ENCODE data around the gene RHOBTB3. TPM values are rescaled to one million over a fixed set of nuclear protein-coding genes. Genes with fewer than 3 reads are reported as not detected.
A peak's percentile ranks its signal among the peaks of the same experiment; 100 is the strongest.

Gene RHOBTB3
- total RNA-seq, 1 donor from 2014 or later, result 66.9 TPM

DNA sequence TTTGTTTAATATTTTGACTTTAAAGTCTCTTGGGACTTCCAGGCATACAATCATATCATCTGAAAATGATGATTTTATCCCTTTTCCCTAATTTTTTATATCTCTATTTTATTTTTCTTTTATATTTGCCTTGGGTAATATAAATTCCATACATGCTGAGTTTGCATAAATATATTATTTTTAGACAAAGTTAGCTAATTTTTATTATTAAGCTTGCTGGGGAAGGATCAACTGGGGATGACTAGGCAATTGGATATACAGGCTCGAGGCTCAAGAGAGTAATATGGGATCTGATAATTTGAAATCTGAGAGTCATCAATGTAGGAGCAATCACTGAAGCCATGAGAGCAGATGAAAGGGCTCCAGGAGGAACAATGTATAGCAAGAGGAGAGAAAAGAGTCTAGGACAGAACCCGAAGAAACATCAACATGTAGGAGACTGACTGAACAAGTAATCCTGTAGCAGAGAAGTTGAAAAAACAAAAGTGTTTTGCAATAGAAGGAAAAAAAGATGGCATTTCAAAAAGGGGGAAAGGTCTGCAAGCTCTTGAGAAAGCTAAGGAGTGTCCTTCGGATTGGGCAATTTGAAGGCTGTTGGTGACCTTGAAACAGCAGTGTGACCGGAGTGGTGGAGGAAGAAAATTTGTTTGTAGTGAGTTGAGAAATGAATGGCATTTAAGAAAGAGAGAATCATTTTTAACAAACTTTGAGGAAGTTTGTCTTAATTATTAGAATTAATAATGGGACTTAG lies 17.0 kb upstream of the RHOBTB3 start:
- no peak for DNase-seq (ENCODE audit: low read depth, low spot score)

DNA sequence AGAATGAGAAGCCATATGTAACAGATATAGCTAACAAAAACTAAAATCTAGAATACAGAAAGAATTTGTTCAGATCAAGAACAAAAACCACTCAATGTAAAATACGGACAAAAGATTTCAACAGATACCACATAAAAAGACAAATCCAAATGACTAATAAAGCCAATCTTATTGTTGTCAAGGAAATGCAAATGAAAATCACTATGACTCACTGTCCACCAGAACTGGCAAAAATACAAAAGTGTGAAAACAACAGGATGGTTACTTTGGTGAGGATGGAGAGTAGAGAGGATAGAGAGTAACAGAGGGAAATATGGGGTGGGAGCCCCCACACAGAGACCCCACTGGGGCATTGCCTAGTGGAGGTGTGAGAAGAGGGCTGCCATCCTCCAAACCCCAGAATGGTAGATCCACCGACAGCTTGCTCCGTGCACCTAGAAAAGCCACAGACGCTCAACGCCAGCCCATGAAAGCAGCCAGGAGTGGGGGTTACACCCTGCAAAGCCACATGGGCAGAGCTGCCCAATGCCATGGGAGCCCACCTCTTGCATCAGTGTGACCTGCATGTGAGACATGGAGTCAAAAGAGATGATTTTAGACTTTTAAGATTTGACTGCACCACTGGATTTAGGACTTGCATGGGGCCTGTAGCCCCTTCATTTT lies 15.2 kb upstream of the RHOBTB3 start:
- DNase-seq (ENCODE audit: low read depth, low spot score), result peak; percentile 57

DNA sequence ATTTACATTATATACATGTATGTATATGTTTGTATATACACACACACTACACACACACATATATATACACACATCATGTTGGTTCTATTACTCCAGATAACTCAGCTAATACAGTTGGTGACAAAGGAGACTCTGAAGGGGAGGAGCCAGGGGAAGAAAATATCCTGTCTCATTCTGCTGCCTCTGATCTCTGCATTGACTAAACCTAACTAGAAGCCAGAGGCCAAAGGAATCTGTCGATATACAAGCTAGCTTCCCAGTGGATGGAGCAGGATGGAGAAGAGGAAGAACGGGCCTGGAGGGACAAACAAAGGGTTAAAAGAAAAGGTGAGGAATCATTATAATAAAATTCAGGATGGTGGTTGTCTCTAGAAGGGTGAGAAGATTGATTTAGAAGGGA lies 13.7 kb upstream of the RHOBTB3 start:
- DNase-seq (ENCODE audit: low read depth, low spot score), result no peak

DNA sequence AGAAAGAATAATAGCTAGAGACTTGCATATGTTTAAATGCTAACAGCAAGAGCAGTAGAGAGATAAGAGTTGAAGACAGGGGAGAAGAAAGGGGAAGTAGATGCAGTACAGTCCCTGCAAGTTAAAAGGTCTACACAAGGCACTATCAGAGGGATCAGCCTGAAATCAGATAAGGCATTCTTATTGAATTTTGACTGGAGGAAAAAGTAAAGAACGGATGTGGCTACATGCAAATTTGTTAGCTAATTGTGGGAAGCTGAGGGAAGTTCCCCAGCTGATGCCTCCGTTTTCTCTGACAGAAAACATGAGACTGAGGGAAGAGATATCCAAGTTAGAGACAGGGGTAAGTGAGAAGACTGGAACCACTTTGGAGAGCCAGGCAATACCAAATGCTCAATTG lies 12.9 kb upstream of the RHOBTB3 start:
- no peak for DNase-seq (ENCODE audit: low read depth, low spot score)

DNA sequence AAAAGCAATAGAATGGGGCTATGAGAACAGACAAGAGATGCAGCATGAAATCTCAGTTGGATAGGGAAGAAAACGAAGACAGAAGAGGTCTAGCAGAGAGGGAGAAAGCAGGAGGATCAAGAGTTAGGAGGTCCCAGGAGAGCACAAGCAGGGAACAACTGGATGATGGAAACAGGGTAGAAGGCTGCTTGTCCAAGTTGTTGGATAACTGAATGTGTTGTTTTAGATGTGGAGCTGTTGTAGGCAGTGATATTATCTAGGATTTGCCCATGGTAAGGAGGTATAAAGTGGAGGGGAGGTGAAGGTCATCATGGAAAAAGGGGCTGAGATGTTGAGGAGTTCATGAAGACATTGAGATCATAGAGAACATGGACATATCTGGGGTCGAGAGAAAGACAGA lies 12.4 kb upstream of the RHOBTB3 start:
- DNase-seq (ENCODE audit: low read depth, low spot score), result no peak

DNA sequence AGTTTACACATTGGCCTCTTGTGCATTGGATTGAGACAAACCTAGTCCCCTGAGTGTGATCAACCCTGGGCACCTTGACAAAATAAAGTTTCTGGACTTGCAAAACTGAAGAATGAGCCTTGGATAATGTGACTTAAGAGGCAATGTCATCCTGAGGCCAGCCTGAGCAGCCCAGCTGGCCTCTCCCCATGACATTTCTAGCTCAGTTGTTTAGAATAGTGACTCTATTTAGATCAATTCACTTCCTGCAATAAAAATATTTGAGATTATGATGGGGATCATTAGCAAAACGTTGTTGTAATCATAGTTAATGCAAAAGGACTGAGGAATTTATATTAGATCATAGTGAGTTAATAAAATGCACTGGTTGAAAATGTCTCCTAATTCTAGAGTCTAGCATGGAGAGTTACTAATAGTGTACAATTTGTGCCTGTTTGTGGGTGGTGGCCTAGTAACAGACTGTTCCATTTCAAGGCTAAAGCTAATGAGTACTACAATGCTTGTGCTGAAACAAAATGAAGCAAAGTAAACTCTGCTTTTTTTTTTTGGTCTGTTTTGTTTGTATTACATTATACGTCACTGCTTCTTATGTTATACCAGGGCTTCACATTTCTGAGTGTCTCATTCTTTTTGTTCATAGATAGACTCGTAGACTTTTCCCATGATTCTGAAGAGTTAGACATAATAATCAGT lies 10.9 kb upstream of the RHOBTB3 start:
- no peak for DNase-seq (ENCODE audit: low read depth, low spot score)

DNA sequence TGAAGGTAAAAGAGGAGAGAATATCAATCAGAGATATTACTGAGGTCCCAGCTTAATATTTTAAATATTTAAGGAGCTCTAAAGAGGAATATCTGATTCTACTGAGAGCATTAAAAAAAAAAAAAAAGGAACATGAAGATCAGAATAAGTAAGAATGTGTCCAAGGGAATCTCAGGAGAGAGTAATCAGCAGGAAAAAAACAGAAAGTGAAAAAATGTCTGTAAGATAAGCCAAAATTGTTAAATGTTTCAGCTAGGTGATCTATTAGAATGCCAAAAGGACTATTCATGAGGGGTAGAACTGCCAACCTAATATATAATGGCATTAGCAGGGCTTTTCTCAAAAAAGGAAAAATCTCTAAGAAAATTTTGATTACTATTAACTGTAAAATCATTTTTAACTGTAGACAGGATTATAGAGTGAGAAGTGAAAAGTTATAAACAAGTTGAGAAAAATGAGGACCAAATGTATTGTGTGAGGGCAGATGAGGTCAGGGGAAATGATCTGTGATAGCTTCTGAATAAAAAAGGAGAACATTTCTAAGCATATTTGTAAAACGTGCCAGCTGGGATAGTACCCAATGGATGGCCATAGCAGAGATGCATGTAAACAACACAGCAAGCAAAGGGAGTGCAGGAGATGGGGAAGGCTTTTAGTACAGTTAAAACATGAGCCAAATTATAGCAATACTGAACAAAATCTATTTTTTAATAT lies 9.4 kb upstream of the RHOBTB3 start:
- DNase-seq (ENCODE audit: low read depth, low spot score), result no peak

DNA sequence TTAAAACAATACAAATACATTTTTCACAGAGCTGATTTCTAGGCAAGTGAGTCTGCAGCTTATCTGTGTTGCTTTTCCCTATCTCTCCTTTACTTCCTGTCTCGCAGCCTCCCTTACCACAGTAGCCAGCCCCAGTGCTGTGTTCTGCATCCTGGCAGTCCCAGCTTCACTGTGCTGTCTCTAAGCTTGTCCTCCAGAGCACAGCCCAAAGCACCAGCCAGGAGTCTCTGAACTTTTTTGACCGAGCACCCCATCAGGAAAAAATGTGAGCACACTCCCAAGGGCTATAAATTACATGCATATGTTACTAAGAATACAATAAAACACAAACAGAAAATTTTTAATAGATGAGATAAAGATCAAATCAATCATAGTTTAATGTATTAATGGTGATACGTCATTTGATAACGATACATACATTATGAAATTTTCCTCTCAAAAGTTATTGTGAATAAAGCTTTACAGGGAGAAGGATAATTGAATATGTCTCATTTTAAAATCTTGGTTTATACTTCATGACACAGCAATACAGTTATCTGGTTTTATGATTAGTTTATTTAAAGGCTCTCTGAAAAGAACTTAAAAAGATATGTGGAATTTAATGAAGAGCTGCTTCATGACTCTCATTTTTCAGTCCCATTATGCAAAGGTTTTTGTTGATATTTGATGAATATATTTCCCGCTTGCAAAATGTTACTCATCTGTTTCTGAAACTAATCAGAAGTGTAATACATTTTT lies 7.3 kb upstream of the RHOBTB3 start:
- no peak for DNase-seq (ENCODE audit: low read depth, low spot score)

DNA sequence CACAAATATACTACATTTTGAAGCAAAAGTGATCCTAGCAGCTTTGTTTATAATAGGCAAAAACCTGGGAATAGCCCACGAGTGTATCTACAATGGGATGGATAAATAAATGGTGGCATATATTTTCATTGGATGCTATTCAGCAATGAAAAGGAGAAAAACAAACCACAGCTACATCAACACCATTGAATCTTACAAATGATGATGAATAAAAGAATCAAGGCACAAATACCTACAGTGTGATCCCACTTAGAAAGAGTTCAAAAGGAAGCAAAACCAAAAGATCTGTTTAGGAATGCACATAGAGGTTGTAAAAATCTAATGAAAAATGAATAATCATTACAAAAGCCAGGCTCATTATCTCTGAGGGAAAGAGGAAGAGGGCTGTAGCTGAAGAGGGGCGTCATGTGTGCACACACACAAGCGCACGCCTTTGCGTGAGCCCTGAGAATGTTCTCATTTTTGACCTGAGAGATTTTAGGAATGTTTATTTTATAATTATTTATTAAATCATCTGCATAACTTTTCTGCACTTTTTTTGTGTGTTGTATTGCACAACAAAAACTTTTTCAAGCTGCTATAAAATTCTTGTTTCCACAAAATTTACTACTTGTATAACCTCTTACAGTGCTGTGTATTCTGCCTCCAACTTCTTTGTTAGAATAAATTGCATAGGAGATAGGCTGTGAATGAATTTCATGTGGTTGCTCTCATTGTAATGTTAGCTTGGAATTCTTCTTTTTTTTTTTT lies 5.9 kb upstream of the RHOBTB3 start:
- no peak for DNase-seq (ENCODE audit: low read depth, low spot score)

DNA sequence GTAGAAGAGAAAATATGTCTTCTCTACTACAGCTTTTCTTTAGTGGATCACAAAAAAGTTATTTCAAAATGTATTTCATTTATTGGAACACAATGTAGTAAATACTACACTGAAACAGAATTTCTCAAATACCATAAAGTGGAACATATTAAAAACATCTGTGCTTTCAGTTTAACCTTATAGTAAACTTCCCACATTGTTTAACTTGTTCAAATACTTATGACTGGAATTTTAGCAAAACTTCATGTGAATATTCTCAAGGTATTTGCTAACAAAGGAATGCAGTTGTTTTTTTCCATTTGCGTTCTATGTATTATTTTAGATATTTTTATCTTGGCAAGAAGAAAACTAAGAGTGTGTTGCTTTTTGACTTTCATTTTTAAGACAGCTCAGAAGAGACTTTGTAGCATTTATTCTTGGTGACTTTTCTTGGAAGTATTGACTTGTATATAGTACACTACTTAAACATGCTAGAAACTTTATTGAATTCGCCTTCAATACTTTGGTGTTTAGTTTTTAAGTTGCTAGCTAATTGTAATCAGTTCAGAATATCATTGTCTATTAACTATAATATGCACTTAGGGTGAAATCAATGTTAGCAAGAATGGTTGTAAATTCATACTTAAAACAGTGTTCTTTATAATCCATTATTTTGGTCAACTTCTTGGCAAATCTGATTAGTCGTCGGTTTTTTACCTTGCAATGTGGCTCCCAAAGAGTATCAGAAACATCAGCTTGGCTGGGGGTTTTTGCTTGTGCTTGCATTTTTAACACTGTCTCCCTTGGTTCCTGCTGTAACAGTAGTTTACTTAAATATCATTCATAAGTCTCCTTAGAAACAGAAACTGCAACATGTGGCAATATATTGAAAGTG lies 5.0 kb upstream of the RHOBTB3 start:
- no peak for DNase-seq (ENCODE audit: low read depth, low spot score)

DNA sequence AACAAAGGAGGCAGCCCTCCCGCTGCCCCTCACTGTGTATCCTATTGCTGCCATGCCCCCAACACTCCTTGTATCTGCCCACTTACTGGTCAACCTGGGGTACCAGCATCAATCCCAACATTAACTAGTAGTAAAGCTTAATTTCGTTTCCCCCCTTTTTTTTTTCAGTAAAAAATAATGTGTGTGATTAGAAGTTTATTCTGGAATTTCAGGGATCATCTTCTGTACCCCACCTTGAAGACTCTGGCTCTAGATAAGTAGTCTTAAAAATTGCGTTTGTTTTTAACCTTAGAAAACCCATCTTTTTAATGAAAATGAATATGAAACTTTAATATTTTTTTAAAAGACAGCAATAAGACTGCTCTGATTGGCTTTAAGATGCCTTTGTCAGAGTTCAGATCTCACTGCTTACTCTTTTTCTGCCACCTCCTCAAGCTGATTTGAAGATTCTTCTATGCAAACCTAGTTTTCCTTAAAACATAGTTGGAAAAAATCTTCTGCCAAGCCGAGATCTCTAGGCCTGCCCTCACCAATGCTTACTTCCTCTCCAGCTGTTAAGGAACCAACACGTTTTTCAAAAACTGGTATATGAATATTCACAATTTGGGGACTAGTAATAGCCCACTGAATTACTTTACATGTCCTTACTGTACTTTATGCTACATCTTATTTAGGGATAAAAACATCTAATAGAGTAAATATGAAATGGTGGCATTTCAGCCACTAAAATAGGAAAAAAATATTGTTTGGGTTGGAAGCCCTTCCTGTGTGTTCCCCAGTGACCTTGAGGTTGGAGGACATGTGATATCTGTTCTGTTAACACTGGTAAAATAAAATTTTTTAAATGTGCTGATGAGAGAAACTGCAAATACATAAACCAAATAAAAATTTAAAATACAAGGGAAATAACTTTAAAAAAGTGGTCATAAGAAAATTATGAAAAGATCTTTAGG lies 4.0 kb upstream of the RHOBTB3 start:
- no peak for DNase-seq (ENCODE audit: low read depth, low spot score)

DNA sequence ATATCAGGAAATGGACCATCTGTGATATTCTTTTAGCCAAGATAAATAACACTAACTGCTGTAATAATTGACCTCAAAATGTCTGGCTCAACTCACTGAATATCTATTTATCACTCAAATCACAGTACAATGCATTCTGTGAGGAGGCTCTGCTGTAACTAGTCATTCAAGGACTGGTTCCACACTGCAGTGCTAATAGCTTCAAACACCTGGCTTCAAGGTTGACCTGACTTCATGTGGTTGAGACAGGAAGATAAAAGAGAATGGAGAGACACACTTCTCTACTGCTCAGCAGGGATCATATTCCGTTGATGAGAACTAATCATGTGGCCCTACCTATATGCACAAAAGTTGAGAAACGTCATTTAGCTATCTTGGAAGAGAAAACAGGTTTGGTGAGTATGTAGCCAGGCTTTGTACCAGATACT lies 3.4 kb upstream of the RHOBTB3 start:
- no peak for DNase-seq (ENCODE audit: low read depth, low spot score)

DNA sequence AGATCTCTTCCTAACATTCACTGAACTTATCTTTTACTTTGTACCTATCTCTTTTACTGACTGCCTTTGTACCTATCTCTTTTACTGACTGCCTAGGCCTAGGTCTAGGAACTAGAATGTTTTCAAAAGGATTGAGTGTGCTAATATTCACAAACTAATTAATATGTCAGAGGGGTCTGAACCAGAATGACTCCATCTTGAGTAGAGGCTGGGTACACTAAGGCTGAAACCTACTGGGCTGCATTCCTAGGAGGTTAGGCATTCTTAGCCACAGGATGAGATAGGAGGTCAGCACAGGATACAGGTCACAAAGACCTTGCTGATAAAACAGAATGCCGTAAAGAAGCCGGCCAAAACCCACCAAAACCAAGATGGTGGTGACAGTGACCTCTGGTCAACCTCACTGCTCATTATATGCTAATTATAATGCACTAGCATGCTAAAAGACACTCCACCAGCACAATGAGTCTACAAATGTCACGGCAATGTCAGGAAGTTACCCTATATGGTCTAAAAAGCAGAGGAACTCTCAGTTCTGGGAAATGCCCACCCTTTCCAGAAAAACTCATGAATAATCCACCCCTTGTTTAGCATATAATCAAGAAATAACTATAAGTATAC lies 2.5 kb upstream of the RHOBTB3 start:
- no peak for DNase-seq (ENCODE audit: low read depth, low spot score)

DNA sequence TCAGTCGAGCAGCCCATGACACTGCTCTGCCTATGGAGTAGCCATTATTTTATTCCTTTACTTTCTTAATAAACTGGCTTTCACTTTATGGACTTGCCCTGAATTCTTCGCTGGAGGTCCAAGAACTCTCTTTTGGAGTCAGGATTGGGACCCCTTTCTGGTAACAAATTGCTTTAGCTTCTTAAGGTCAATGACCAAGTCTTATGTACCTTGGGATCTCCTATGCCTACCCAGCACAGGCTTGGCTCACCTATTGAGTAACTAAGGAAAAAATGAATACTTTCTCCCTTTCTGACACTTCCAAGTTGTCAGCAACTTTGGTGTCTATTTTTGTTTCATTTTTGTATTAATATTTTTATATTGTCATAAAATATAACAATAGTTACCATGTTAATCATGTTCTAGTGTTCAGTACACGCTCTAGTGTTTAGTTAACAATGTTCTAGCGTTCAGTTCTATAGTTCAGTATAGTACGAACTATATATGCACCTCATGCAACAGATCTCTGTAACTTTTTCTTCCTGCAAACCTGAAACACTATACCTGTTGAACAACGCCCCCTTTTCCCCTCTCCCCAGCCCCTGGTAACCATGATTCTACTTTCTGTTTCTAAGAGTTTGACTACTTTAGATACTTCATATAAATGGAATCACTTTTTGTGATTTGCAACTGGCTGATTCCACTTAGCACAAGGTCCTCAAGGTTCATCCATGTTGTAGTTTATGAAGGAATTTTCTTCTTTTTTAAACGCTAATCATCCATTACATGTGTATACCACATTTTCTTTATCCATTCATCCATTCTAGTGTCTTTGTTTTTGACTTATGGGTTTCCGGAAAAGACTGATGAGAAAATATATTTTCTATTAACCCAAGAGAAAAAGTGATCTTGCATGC lies 1.8 kb upstream of the RHOBTB3 start:
- no peak for DNase-seq (ENCODE audit: low read depth, low spot score)

DNA sequence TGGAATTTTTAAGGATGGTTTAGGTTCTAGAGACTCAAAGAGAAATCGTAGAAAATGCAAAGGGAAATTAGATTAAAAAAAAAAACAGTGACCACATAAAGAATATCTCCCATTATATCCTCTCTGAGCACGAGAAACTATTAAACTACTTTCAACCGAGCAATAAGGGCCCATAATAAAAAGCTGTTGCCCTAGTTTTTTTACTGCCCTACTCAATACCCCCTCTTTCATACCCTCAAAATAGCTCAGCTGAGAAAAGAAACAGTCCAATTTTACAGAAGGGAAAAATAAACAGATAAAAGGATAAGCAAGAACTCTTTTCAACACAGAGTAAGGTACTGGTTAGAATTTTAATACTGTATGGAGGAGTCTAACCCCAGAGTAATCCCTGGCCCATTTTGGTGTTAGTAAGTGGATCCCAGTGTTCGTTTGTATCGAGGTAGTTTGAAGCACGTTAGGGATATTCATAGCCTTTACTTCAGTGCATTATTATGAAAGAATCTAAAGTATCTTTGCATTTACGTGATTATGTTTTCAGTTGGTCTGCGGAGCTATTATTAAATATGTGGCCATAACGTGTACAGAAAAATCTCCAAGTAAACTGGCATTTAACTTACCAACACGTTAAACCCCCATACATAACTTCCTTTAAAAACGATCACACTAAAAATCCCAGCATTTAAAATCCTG lies 980 bp upstream of the RHOBTB3 start:
- DNase-seq (ENCODE audit: low read depth, low spot score), result no peak
